ENCODE results near the gene OR6C76. TPM values are rescaled to one million over a fixed set of nuclear protein-coding genes. Genes with fewer than 3 reads are reported as not detected.
"Not testable (repeated sequence)": the region's sequence is repeated elsewhere in the genome, so short reads cannot be mapped to it uniquely, and the experiment has no call there.

Gene OR6C76
- not detected for polyA plus RNA-seq (2012; ENCODE audit: insufficient read depth, insufficient read length)

GRCh38 chr12:55425954-55426353, at the start of gene OR6C76:
Gene OR6C76, plus strand, starts transcription at chr12:55426254. Its CDS starts 0 bp downstream, at chr12:55426254.
- no peak for DNase-seq (ENCODE audit: low read depth, low spot score)

GRCh38 chr12:55385891-55386290, 40.2 kb upstream of the OR6C76 start:
- no peak for DNase-seq (ENCODE audit: low read depth, low spot score)
- H3K4me3 ChIP-seq (ENCODE audit: low read length), result no peak overlapping the region

More at GRCh38 chr12:55425954-55426353, at the start of gene OR6C76:
- no peak within 1 kb of the TSS for H3K4me3 ChIP-seq (ENCODE audit: low read length)

GRCh38 chr12:55392032-55392795, 33.8 kb upstream of the OR6C76 start:
- DNase-seq (ENCODE audit: low read depth, low spot score), result no peak

GRCh38 chr12:55396326-55396725, 29.7 kb upstream of the OR6C76 start:
- H3K4me3 ChIP-seq (ENCODE audit: low read length), result no peak overlapping the region
- DNase-seq (ENCODE audit: low read depth, low spot score), result no peak

More at GRCh38 chr12:55392032-55392795, 33.8 kb upstream of the OR6C76 start:
- H3K4me3 ChIP-seq (ENCODE audit: low read length), result no peak overlapping the region

GRCh38 chr12:55400229-55400628, 25.8 kb upstream of the OR6C76 start, which contains the start of gene OR6C65:
Gene OR6C65, plus strand, starts transcription at chr12:55400529. Its CDS starts 0 bp downstream, at chr12:55400529.
- DNase-seq (ENCODE audit: low read depth, low spot score), result no peak
- H3K4me3 ChIP-seq (ENCODE audit: low read length), result no peak within 1 kb of the TSS

GRCh38 chr12:55407866-55408265, 18.2 kb upstream of the OR6C76 start:
- no peak overlapping the region for H3K4me3 ChIP-seq (ENCODE audit: low read length)
- DNase-seq (ENCODE audit: low read depth, low spot score), result no peak

- not testable (repeated sequence) for H3K4me3 ChIP-seq (ENCODE audit: low read length); DNase-seq (ENCODE audit: low read depth, low spot score)
These were observed 16.9 kb upstream of the OR6C76 start for GRCh38 chr12:55409133-55409532.

- DNase-seq (ENCODE audit: low read depth, low spot score); H3K4me3 ChIP-seq (ENCODE audit: low read length): not testable (repeated sequence)
These were observed 13.9 kb upstream of the OR6C76 start for GRCh38 chr12:55412138-55412537.

- DNase-seq (ENCODE audit: low read depth, low spot score); H3K4me3 ChIP-seq (ENCODE audit: low read length): not testable (repeated sequence)
These were observed 12.3 kb upstream of the OR6C76 start for GRCh38 chr12:55413498-55414388.

GRCh38 chr12:55414396-55414823, 11.6 kb upstream of the OR6C76 start:
- H3K4me3 ChIP-seq (ENCODE audit: low read length); DNase-seq (ENCODE audit: low read depth, low spot score): not testable (repeated sequence)

GRCh38 chr12:55414889-55415288, 11.2 kb upstream of the OR6C76 start:
- not testable (repeated sequence) for H3K4me3 ChIP-seq (ENCODE audit: low read length); DNase-seq (ENCODE audit: low read depth, low spot score)

- DNase-seq (ENCODE audit: low read depth, low spot score), result no peak
- H3K4me3 ChIP-seq (ENCODE audit: low read length), result no peak overlapping the region
These were observed 9.1 kb upstream of the OR6C76 start for GRCh38 chr12:55416961-55417360.

- H3K4me3 ChIP-seq (ENCODE audit: low read length), result no peak overlapping the region
- no peak for DNase-seq (ENCODE audit: low read depth, low spot score)
These were observed 5.6 kb upstream of the OR6C76 start for GRCh38 chr12:55420307-55420962.

- DNase-seq (ENCODE audit: low read depth, low spot score), result no peak
- H3K4me3 ChIP-seq (ENCODE audit: low read length), result no peak overlapping the region
These were observed 2.5 kb downstream of the OR6C76 start for GRCh38 chr12:55428331-55429243.

GRCh38 chr12:55441233-55441632, 15.2 kb downstream of the OR6C76 start:
- not testable (repeated sequence) for DNase-seq (ENCODE audit: low read depth, low spot score); H3K4me3 ChIP-seq (ENCODE audit: low read length)

GRCh38 chr12:55443776-55444175, 17.7 kb downstream of the OR6C76 start, which contains the start of gene OR6C2:
Gene OR6C2, plus strand, starts transcription at chr12:55444076. Its CDS starts 8,138 bp downstream, at chr12:55452214.
- H3K4me3 ChIP-seq (ENCODE audit: low read length), result no peak within 1 kb of the TSS
- DNase-seq (ENCODE audit: low read depth, low spot score), result no peak

GRCh38 chr12:55445357-55445756, 19.3 kb downstream of the OR6C76 start:
- DNase-seq (ENCODE audit: low read depth, low spot score), result no peak

GRCh38 chr12:55446326-55446725, 20.3 kb downstream of the OR6C76 start:
- no peak for DNase-seq (ENCODE audit: low read depth, low spot score)
- H3K4me3 ChIP-seq (ENCODE audit: low read length), result no peak overlapping the region

More at GRCh38 chr12:55445357-55445756, 19.3 kb downstream of the OR6C76 start:
- no peak overlapping the region for H3K4me3 ChIP-seq (ENCODE audit: low read length)
